ENCODE measurements around the gene TAF1.

GRCh38 chrX:71432733-71433132, 66.6 kb downstream of the TAF1 start:
- TF ChIP-seq CTCF (IDR thresholded peaks at IDR 0.05), result no peak
- no peak for TF ChIP-seq POLR2A (IDR thresholded peaks at IDR 0.05)
